CD14-positive monocyte (primary cell): ENCODE data around the gene UCP2. TPM values are rescaled to one million over a fixed set of nuclear protein-coding genes. Genes with fewer than 3 reads are reported as not detected.

Source experiments
- DNase-seq, 3 donors: peaks; one replicate each; pipeline ENCODE4 v3.0.0-alpha.2; 2011 to 2022
- H2AFZ ChIP-seq: 2 replicates; pipeline ENCODE4 v1.6.0; 2012; ENCODE audit warnings: mild to moderate bottlenecking, low read depth, low read length, inconsistent platforms; ENCODE audit not compliant: insufficient read depth, poor library complexity, severe bottlenecking
- H3K27ac ChIP-seq, 2 donors: 1 replicate in 1 of 2; 2 replicates in 1 of 2; pipeline ENCODE4 v1.5.1; 2012 to 2013; ENCODE audit warnings: low read length in 2 of 2, control low read depth in 1 of 2, inconsistent platforms in 1 of 2, low read depth in 1 of 2, mild to moderate bottlenecking in 1 of 2
- H3K27me3 ChIP-seq, 2 donors: one replicate each; pipeline versions ENCODE4 v1.6.0 to v1.6.1; 2011 to 2013; ENCODE audit warnings: low read length in 2 of 2; ENCODE audit not compliant: control insufficient read depth in 2 of 2, insufficient read depth in 2 of 2
- H3K36me3 ChIP-seq, 2 donors: replicated peaks in 1 of 2; 1 replicate in 1 of 2; 2 replicates in 1 of 2; pipeline versions ENCODE4 v1.5.1 to v1.6.1; 2012 to 2013; ENCODE audit warnings: low read length in 2 of 2, control low read depth in 1 of 2, inconsistent platforms in 1 of 2, mild to moderate bottlenecking in 1 of 2; ENCODE audit not compliant: insufficient read depth in 2 of 2, control insufficient read depth in 1 of 2
- H3K4me1 ChIP-seq, 2 donors: 1 replicate in 1 of 2; 2 replicates in 1 of 2; pipeline versions ENCODE4 v1.5.1 to v1.6.1; 2012 to 2013; ENCODE audit warnings: low read length in 2 of 2, control low read depth in 1 of 2, inconsistent platforms in 1 of 2, mild to moderate bottlenecking in 1 of 2, moderate library complexity in 1 of 2; ENCODE audit not compliant: insufficient read depth in 2 of 2, control insufficient read depth in 1 of 2
- H3K4me2 ChIP-seq: replicated peaks from 2 replicates; pipeline ENCODE3; 2012; ENCODE audit warnings: low read length, moderate library complexity, mild to moderate bottlenecking; ENCODE audit not compliant: poor library complexity, severe bottlenecking; ENCODE audit errors: extremely low read depth
- H3K4me3 ChIP-seq, 3 experiments: fragments of 200-600 bp in 1 of 3; sonication (generic) in 1 of 3; replicated peaks in 1 of 3; 1 replicate in 2 of 3; 2 replicates in 1 of 3; pipeline ENCODE4 v1.5.1; 2011 to 2013; ENCODE audit warnings: low read length in 3 of 3, mild to moderate bottlenecking in 3 of 3, control low read depth in 2 of 3, low read depth in 2 of 3, inconsistent platforms in 1 of 3, moderate library complexity in 1 of 3
- H3K79me2 ChIP-seq: 2 replicates; pipeline ENCODE4 v1.6.0; 2012; ENCODE audit warnings: mild to moderate bottlenecking, control low read depth, inconsistent platforms, low read length, moderate library complexity; ENCODE audit not compliant: insufficient read depth
- H3K9ac ChIP-seq: 2 replicates; pipeline ENCODE4 v1.6.0; 2017; ENCODE audit warnings: low read length, mild to moderate bottlenecking; ENCODE audit not compliant: insufficient read depth, poor library complexity, severe bottlenecking
- H3K9me3 ChIP-seq, 2 donors: replicated peaks in 1 of 2; 1 replicate in 1 of 2; 2 replicates in 1 of 2; pipeline versions ENCODE4 v1.5.1 to v1.6.1; 2012 to 2013; ENCODE audit warnings: low read length in 2 of 2, control low read depth in 1 of 2; ENCODE audit not compliant: control insufficient read depth in 1 of 2, insufficient read depth in 1 of 2
- H4K20me1 ChIP-seq: 2 replicates; pipeline ENCODE4 v1.6.0; 2012; ENCODE audit warnings: mild to moderate bottlenecking, low read length, control low read depth, moderate library complexity; ENCODE audit not compliant: insufficient read depth
- H3K27ac Mint-ChIP-seq, 7 donors: one replicate each; pipeline ENCODE4 v1.8.0; 2020; ENCODE audit warnings: mild to moderate bottlenecking in 7 of 7, mixed read lengths in 7 of 7, moderate library complexity in 6 of 7, inconsistent platforms in 2 of 7
- H3K27me3 Mint-ChIP-seq, 3 donors: one replicate each; pipeline ENCODE4 v1.8.0; 2021 to 2022; ENCODE audit warnings: low read depth in 3 of 3, mild to moderate bottlenecking in 3 of 3, mixed read lengths in 3 of 3, moderate library complexity in 3 of 3, inconsistent platforms in 1 of 3
- H3K36me3 Mint-ChIP-seq, 2 donors: one replicate each; pipeline ENCODE4 v1.8.0; 2020; ENCODE audit warnings: mixed read lengths in 2 of 2, inconsistent platforms in 1 of 2, mild to moderate bottlenecking in 1 of 2
- H3K4me1 Mint-ChIP-seq: one replicate; pipeline ENCODE4 v1.8.0; 2020; ENCODE audit warnings: mild to moderate bottlenecking, mixed read lengths
- H3K4me3 Mint-ChIP-seq, 2 donors: one replicate each; pipeline ENCODE4 v1.8.0; 2020; ENCODE audit warnings: mild to moderate bottlenecking in 2 of 2, mixed read lengths in 2 of 2, moderate library complexity in 1 of 2
- H3K9me3 Mint-ChIP-seq, 7 donors: one replicate each; pipeline ENCODE4 v1.8.0; 2020 to 2022; ENCODE audit warnings: mixed read lengths in 7 of 7, mild to moderate bottlenecking in 6 of 7, moderate library complexity in 6 of 7, inconsistent platforms in 2 of 7
- CTCF ChIP-seq: fragments of 200-600 bp; IDR thresholded peaks from one replicate; pipeline ENCODE4 v1.8.0; 2022; ENCODE audit warnings: antibody characterized with exemption, mild to moderate bottlenecking
- WGBS: methylation state at CpG from one replicate; pipeline ENCODE4 v1.1.5; 2013; ENCODE audit warnings: missing lambda C conversion rate; ENCODE audit not compliant: insufficient coverage; 5-methylcytosine and 5-hydroxymethylcytosine counted together
- intact Hi-C, 2 donors: fragments of 100-400 bp; cut with micrococcal nuclease; formaldehyde crosslinking; loops; one replicate each; pipeline versions ENCODE4 v1.15.0 to v1.15.1; 2023
- polyA plus RNA-seq, 3 donors: library from polyadenylated mRNA; depleted of rRNA in 1 of 3; unstranded in 2 of 3; stranded (reverse) in 1 of 3; fragments of 300-500 nt in 2 of 3; fragments of >200 nt in 1 of 3; fragmentation: Illumina TruSeq in 2 of 3; gene quantifications; 1 replicate in 2 of 3; 2 replicates in 1 of 3; pipeline ENCODE4 v1.2.3, GENCODE V29; 2012 to 2021

Gene UCP2
- polyA plus RNA-seq, 3 donors: 496 to 665 (median 649) TPM

- peak overlapping the region in 1 of 2 donors; percentile 96 for H3K27ac ChIP-seq
- no peak for DNase-seq
- no peak overlapping the region for H3K4me3 ChIP-seq
- H3K27me3 ChIP-seq: no peaks in the 10 kb centered on the region
- no peak overlapping the region for H3K4me3 Mint-ChIP-seq
- peaks cover 52% of the 10 kb centered on the region for H3K79me2 ChIP-seq
- H3K9ac ChIP-seq: no peak overlapping the region
- H3K27me3 Mint-ChIP-seq: peaks cover 0 to 2% (median 0%) of the 10 kb centered on the region in 3 donors
- H3K36me3 Mint-ChIP-seq: peaks cover 75 to 87% of the 10 kb centered on the region in 2 donors
- H4K20me1 ChIP-seq: peaks cover 96% of the 10 kb centered on the region
- no peaks in the 10 kb centered on the region for H3K9me3 ChIP-seq
- no peak for TF ChIP-seq CTCF
- H3K27ac Mint-ChIP-seq: peak overlapping the region in 5 of 7 donors; percentile 33 to 75 (median 62)
- no peak overlapping the region for H2AFZ ChIP-seq
- H3K4me2 ChIP-seq: no peak overlapping the region
- 92% methylated on average over 14 of the region's 14 CpGs for WGBS
- intact Hi-C loops: no loop called here
- no peaks in the 10 kb centered on the region for H3K9me3 Mint-ChIP-seq
- H3K4me1 ChIP-seq: peaks cover 78 to 87% of the 10 kb centered on the region in 2 donors
- H3K36me3 ChIP-seq: peaks cover 62 to 84% of the 10 kb centered on the region in 2 donors
- H3K4me1 Mint-ChIP-seq: peaks cover 76% of the 10 kb centered on the region
These were observed 6.0 kb downstream of the UCP2 start for GRCh38 chr11:73976451-73977151.

- intact Hi-C loops: no loop called here
- Histone ChIP-seq H3K79me2 (peaks cover 40% of the 10 kb centered on the region), H3K9me3 (no peaks in the 10 kb centered on the region), H3K4me3 (peak overlapping the region in 1 of 3 experiments; percentile 9), H3K4me2 (no peak overlapping the region), H3K36me3 (peaks cover 55 to 73% of the 10 kb centered on the region in 2 donors), H3K27ac (peak overlapping the region; percentile 12 to 61), H3K27me3 (no peaks in the 10 kb centered on the region), H3K4me1 (peaks cover 66 to 75% of the 10 kb centered on the region in 2 donors), H4K20me1 (peaks cover 90% of the 10 kb centered on the region), H3K9ac (no peak overlapping the region), H2AFZ (no peak overlapping the region)
- 97% methylated on average over 5 of the region's 6 CpGs for WGBS
- no peak overlapping the region for H3K4me3 Mint-ChIP-seq
- no peak for TF ChIP-seq CTCF
- peaks cover 72% of the 10 kb centered on the region for H3K4me1 Mint-ChIP-seq
- no peak for DNase-seq
- H3K9me3 Mint-ChIP-seq: no peaks in the 10 kb centered on the region
- H3K27ac Mint-ChIP-seq: peak overlapping the region in 5 of 7 donors; percentile 39 to 86 (median 81)
- H3K27me3 Mint-ChIP-seq: peaks cover 0 to 2% (median 0%) of the 10 kb centered on the region in 3 donors
- peaks cover 64 to 75% of the 10 kb centered on the region in 2 donors for H3K36me3 Mint-ChIP-seq
These were observed 7.2 kb downstream of the UCP2 start for GRCh38 chr11:73975479-73975757.
